Peyer's patch (tissue), 4 donors: ENCODE measurements around the gene ITIH4.

Source experiments
- POLR2A ChIP-seq, 2 donors: fragments of 450-650 bp; IDR thresholded peaks; one replicate each; pipeline ENCODE4 v1.5.1; 2017; ENCODE audit warnings: antibody characterized with exemption in 2 of 2, mild to moderate bottlenecking in 2 of 2, moderate library complexity in 2 of 2
- TF ChIP-seq, protein P1 (sequence below), 6 experiments: fragments of 450-650 bp in 4 of 6; fragments of 200-600 bp in 2 of 6; sonication (generic) in 1 of 6; IDR thresholded peaks; one replicate each; pipeline ENCODE4 v1.5.1; 2017 to 2019; ENCODE audit warnings: antibody characterized with exemption in 6 of 6, mild to moderate bottlenecking in 3 of 6, moderate library complexity in 1 of 6

- TF ChIP-seq, protein P1, sequence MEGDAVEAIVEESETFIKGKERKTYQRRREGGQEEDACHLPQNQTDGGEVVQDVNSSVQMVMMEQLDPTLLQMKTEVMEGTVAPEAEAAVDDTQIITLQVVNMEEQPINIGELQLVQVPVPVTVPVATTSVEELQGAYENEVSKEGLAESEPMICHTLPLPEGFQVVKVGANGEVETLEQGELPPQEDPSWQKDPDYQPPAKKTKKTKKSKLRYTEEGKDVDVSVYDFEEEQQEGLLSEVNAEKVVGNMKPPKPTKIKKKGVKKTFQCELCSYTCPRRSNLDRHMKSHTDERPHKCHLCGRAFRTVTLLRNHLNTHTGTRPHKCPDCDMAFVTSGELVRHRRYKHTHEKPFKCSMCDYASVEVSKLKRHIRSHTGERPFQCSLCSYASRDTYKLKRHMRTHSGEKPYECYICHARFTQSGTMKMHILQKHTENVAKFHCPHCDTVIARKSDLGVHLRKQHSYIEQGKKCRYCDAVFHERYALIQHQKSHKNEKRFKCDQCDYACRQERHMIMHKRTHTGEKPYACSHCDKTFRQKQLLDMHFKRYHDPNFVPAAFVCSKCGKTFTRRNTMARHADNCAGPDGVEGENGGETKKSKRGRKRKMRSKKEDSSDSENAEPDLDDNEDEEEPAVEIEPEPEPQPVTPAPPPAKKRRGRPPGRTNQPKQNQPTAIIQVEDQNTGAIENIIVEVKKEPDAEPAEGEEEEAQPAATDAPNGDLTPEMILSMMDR (IDR thresholded peaks at IDR 0.05): no peak
- no peak for TF ChIP-seq POLR2A (IDR thresholded peaks at IDR 0.05)
Measured at GRCh38 chr3:52874864-52875587, 44.6 kb upstream of the ITIH4 start.
